Astrocyte of the cerebellum (primary cell): ENCODE data around the gene PPM1E.
"Not testable (repeated sequence)": the region's sequence is repeated elsewhere in the genome, so short reads cannot be mapped to it uniquely, and the experiment has no call there.

Experiments used
- DNase-seq: peaks from one replicate; pipeline ENCODE4 v3.0.0-alpha.2; 2011; ENCODE audit warnings: low read depth
- H3K4me3 ChIP-seq: 2 replicates; pipeline ENCODE4 v1.5.1; 2011; ENCODE audit warnings: mild to moderate bottlenecking, low read depth, low read length, moderate library complexity
- CTCF ChIP-seq: IDR thresholded peaks from 2 replicates; pipeline ENCODE4 v1.5.1; 2012; ENCODE audit warnings: low read length, low read depth, moderate library complexity, mild to moderate bottlenecking; ENCODE audit errors: missing control alignments
- in situ Hi-C: cut with HindIII; loops from 2 replicates; pipeline ENCODE4 v1.10.0; 2017; ENCODE audit warnings: low sequenced_read_pairs

PPM1E gene

GRCh38 chr17:58947824-58948223, 192.2 kb downstream of the PPM1E start:
- TF ChIP-seq CTCF, result no peak
- H3K4me3 ChIP-seq, result no peak overlapping the region
- DNase-seq, result no peak
- in situ Hi-C loops, result no loop called here

- in situ Hi-C loops, DNase-seq, H3K4me3 ChIP-seq: not testable (repeated sequence)
Observed at GRCh38 chr17:58954358-58954757, 198.7 kb downstream of the PPM1E start.

GRCh38 chr17:58956997-58957724, 201.5 kb downstream of the PPM1E start:
- in situ Hi-C loops, result no loop called here
- H3K4me3 ChIP-seq, result no peak overlapping the region
- no peak for DNase-seq
- no peak for TF ChIP-seq CTCF

- DNase-seq, in situ Hi-C loops, H3K4me3 ChIP-seq: not testable (repeated sequence)
Observed at GRCh38 chr17:58957725-58958073, 202.0 kb downstream of the PPM1E start.

GRCh38 chr17:58960068-58960467, 204.4 kb downstream of the PPM1E start:
- in situ Hi-C loops, result no loop called here
- TF ChIP-seq CTCF, result peak; percentile 48
- peak; percentile 82 for DNase-seq
- no peak overlapping the region for H3K4me3 ChIP-seq

GRCh38 chr17:58965221-58965620, 209.6 kb downstream of the PPM1E start:
- TF ChIP-seq CTCF, result no peak
- in situ Hi-C loops, result no loop called here
- no peak for DNase-seq
- no peak overlapping the region for H3K4me3 ChIP-seq

GRCh38 chr17:58966208-58966607, 210.6 kb downstream of the PPM1E start:
- no peak for TF ChIP-seq CTCF

More at GRCh38 chr17:58966208-58966607, 210.6 kb downstream of the PPM1E start:
- no peak overlapping the region for H3K4me3 ChIP-seq
- no peak for DNase-seq
- in situ Hi-C loops, result no loop called here
